NOMO-1 treated with dmso at 0.1 percent for 144 hours (cell line): Measurements from ENCODE around the gene RNLS.

ENCODE experiments used
- DNase-seq: peaks from one replicate; lab custom pipeline; 2025; ENCODE audit not compliant: unreplicated experiment; lab: John Stamatoyannopoulos, UW

The RNLS gene

GRCh38 chr10:88553116-88553752 is 29.9 kb downstream of the RNLS start:
- peak; percentile 78 for DNase-seq

GRCh38 chr10:88551246-88551645 is 31.9 kb downstream of the RNLS start:
- DNase-seq = no peak

GRCh38 chr10:88546497-88546896 is 36.6 kb downstream of the RNLS start:
- DNase-seq = no peak

- DNase-seq = no peak
Observed at GRCh38 chr10:88545359-88545758, 37.8 kb downstream of the RNLS start.

- no peak for DNase-seq
Observed at GRCh38 chr10:88544140-88544870, 38.8 kb downstream of the RNLS start.

- DNase-seq = no peak
Observed at GRCh38 chr10:88542522-88542921, 40.6 kb downstream of the RNLS start.

- no peak for DNase-seq
Observed at GRCh38 chr10:88541116-88541626, 41.9 kb downstream of the RNLS start.

- no peak for DNase-seq
Observed at GRCh38 chr10:88540351-88540750, 42.8 kb downstream of the RNLS start.

- DNase-seq = no peak
Observed at GRCh38 chr10:88538048-88538447, 45.1 kb downstream of the RNLS start.

- DNase-seq = no peak
Observed at GRCh38 chr10:88537322-88537721, 45.8 kb downstream of the RNLS start.

GRCh38 chr10:88536437-88536836 is 46.7 kb downstream of the RNLS start:
- no peak for DNase-seq

GRCh38 chr10:88534072-88534665 is 48.9 kb downstream of the RNLS start:
- DNase-seq = peak; percentile 43

GRCh38 chr10:88531392-88532052 is 51.6 kb downstream of the RNLS start:
- peak; percentile 4 for DNase-seq

GRCh38 chr10:88530629-88531391 is 52.3 kb downstream of the RNLS start:
- no peak for DNase-seq

- DNase-seq = no peak
Observed at GRCh38 chr10:88530093-88530492, 53.0 kb downstream of the RNLS start.

- no peak for DNase-seq
Observed at GRCh38 chr10:88528806-88529570, 54.1 kb downstream of the RNLS start.

- no peak for DNase-seq
Observed at GRCh38 chr10:88528201-88528600, 54.9 kb downstream of the RNLS start.

- no peak for DNase-seq
Observed at GRCh38 chr10:88527245-88527644, 55.9 kb downstream of the RNLS start.

GRCh38 chr10:88526501-88527105 is 56.5 kb downstream of the RNLS start:
- no peak for DNase-seq
